GM18499 (cell line): ENCODE data around the gene GLT1D1.

Experiments used
- ATAC-seq: cut with Tn5 transposase; IDR thresholded peaks from one replicate; pipeline ENCODE4 v1.9.1; 2021; ENCODE audit warnings: moderate number of reproducible peaks; ENCODE audit not compliant: insufficient read depth, unreplicated experiment

Gene GLT1D1

GRCh38 chr12:128906485-128907137 lies 53.3 kb downstream of the GLT1D1 start:
- ATAC-seq, result no peak

GRCh38 chr12:128908254-128908653 lies 55.0 kb downstream of the GLT1D1 start:
- ATAC-seq, result no peak

- ATAC-seq, result no peak
These were observed 56.4 kb downstream of the GLT1D1 start for GRCh38 chr12:128909653-128910052.

GRCh38 chr12:128910629-128911028 lies 57.4 kb downstream of the GLT1D1 start:
- ATAC-seq, result no peak

- no peak for ATAC-seq
These were observed 58.6 kb downstream of the GLT1D1 start for GRCh38 chr12:128911861-128912260.

GRCh38 chr12:128914908-128915563 lies 61.8 kb downstream of the GLT1D1 start:
- peak; percentile 95 for ATAC-seq

- ATAC-seq, result no peak
These were observed 63.1 kb downstream of the GLT1D1 start for GRCh38 chr12:128916425-128916824.

- no peak for ATAC-seq
These were observed 65.4 kb downstream of the GLT1D1 start for GRCh38 chr12:128918481-128919260.

GRCh38 chr12:128920468-128920867 lies 67.2 kb downstream of the GLT1D1 start:
- ATAC-seq, result no peak

- no peak for ATAC-seq
These were observed 75.1 kb downstream of the GLT1D1 start for GRCh38 chr12:128928361-128928760.

GRCh38 chr12:128929057-128929456 lies 75.8 kb downstream of the GLT1D1 start:
- ATAC-seq, result no peak

- ATAC-seq, result no peak
These were observed 77.3 kb downstream of the GLT1D1 start for GRCh38 chr12:128930606-128931005.

- no peak for ATAC-seq
These were observed 79.2 kb downstream of the GLT1D1 start for GRCh38 chr12:128932521-128932920.

GRCh38 chr12:128933039-128933438 lies 79.8 kb downstream of the GLT1D1 start:
- no peak for ATAC-seq

- ATAC-seq, result no peak
These were observed 80.6 kb downstream of the GLT1D1 start for GRCh38 chr12:128933926-128934325.

GRCh38 chr12:128938886-128939285 lies 85.6 kb downstream of the GLT1D1 start:
- ATAC-seq, result no peak

- ATAC-seq, result no peak
These were observed 87.0 kb downstream of the GLT1D1 start for GRCh38 chr12:128940090-128940888.

- no peak for ATAC-seq
These were observed 87.7 kb downstream of the GLT1D1 start for GRCh38 chr12:128940974-128941373.

GRCh38 chr12:128942960-128943477 lies 89.7 kb downstream of the GLT1D1 start:
- ATAC-seq, result no peak

GRCh38 chr12:128944956-128945355 lies 91.7 kb downstream of the GLT1D1 start:
- ATAC-seq, result no peak
